Measurements from ENCODE around the gene MIX23. TPM values are rescaled to one million over a fixed set of nuclear protein-coding genes. Genes with fewer than 3 reads are reported as not detected.

MIX23 gene
- total RNA-seq, 1 experiment from 2014 or later = 94.4 TPM

- Mint-ChIP-seq H3K9me3 (ENCODE audit: unreplicated experiment) (no peaks in the 10 kb centered on the region), H3K4me1 (ENCODE audit: insufficient read depth, unreplicated experiment) (peaks cover 21% of the 10 kb centered on the region), H3K4me3 (ENCODE audit: unreplicated experiment) (no peak overlapping the region), H3K27me3 (ENCODE audit: insufficient read depth, unreplicated experiment) (no peaks in the 10 kb centered on the region), H3K27ac (ENCODE audit: low read depth, unreplicated experiment) (no peak overlapping the region), H3K36me3 (ENCODE audit: insufficient read depth, unreplicated experiment) (peaks cover 38% of the 10 kb centered on the region)
- ChIA-PET CTCF (interaction anchor here (0.6 to 7.9 kb wide), 7 partner anchors 25 to 256 kb away, joined by 3 to 165 read pairs (median 4); partner anchors contain the start of gene MIX23), POLR2A (interaction anchor here (0.7 to 11.3 kb wide), 6 partner anchors 25 to 65 kb away, joined by 3 to 89 read pairs (median 4); partner anchors contain the start of genes FAM162A and MIX23)
- intact Hi-C loops (cut with micrococcal nuclease) = loop anchor here (2.0 kb wide), 1 partner anchor 99 kb away; no protein-coding TSS in a partner anchor
- BruUV-seq (replicated peaks) = no TSS peak
- no peak for TF ChIP-seq CTCF (IDR thresholded peaks at IDR 0.05; ENCODE audit: unreplicated experiment)
- DNase-seq (ENCODE audit: unreplicated experiment) = no peak
Observed at GRCh38 chr3:122357828-122358702, 25.0 kb downstream of the MIX23 start.

GRCh38 chr3:122356402-122356801 is 26.6 kb downstream of the MIX23 start:
- Mint-ChIP-seq H3K27me3 (ENCODE audit: insufficient read depth, unreplicated experiment) (no peaks in the 10 kb centered on the region), H3K9me3 (ENCODE audit: unreplicated experiment) (no peaks in the 10 kb centered on the region), H3K27ac (ENCODE audit: low read depth, unreplicated experiment) (no peak overlapping the region), H3K4me1 (ENCODE audit: insufficient read depth, unreplicated experiment) (peaks cover 26% of the 10 kb centered on the region), H3K36me3 (ENCODE audit: insufficient read depth, unreplicated experiment) (peaks cover 22% of the 10 kb centered on the region), H3K4me3 (ENCODE audit: unreplicated experiment) (no peak overlapping the region)
- peak; percentile 81 for DNase-seq (ENCODE audit: unreplicated experiment)
- peak; percentile 50 for TF ChIP-seq CTCF (IDR thresholded peaks at IDR 0.05; ENCODE audit: unreplicated experiment)
- TSS peak; percentile 22 for BruUV-seq (replicated peaks)
- ChIA-PET CTCF (interaction anchor here (0.6 to 7.9 kb wide), 20 partner anchors 9 to 796 kb away, joined by 3 to 165 read pairs (median 4); partner anchors contain the start of gene CSTA), POLR2A (interaction anchor here (1.0 to 11.3 kb wide), 6 partner anchors 26 to 49 kb away, joined by 3 to 89 read pairs (median 4); partner anchors contain the start of genes CSTA, FAM162A and MIX23)
- intact Hi-C loops (cut with micrococcal nuclease) = loop anchor here (1.0 to 2.0 kb wide), 4 partner anchors 50 to 810 kb away; no protein-coding TSS in a partner anchor

GRCh38 chr3:122355612-122356011 is 27.4 kb downstream of the MIX23 start:
- ChIA-PET POLR2A (interaction anchor here (1.3 to 11.3 kb wide), 5 partner anchors 27 to 49 kb away, joined by 3 to 89 read pairs (median 5); partner anchors contain the start of genes CSTA and MIX23), CTCF (interaction anchor here (0.6 to 7.9 kb wide), 15 partner anchors 8 to 360 kb away, joined by 3 to 165 read pairs (median 4); partner anchors contain the start of gene CSTA)
- Mint-ChIP-seq H3K27ac (ENCODE audit: low read depth, unreplicated experiment) (no peak overlapping the region), H3K4me3 (ENCODE audit: unreplicated experiment) (no peak overlapping the region), H3K27me3 (ENCODE audit: insufficient read depth, unreplicated experiment) (no peaks in the 10 kb centered on the region), H3K4me1 (ENCODE audit: insufficient read depth, unreplicated experiment) (peaks cover 26% of the 10 kb centered on the region), H3K36me3 (ENCODE audit: insufficient read depth, unreplicated experiment) (peaks cover 22% of the 10 kb centered on the region), H3K9me3 (ENCODE audit: unreplicated experiment) (no peaks in the 10 kb centered on the region)
- no TSS peak for BruUV-seq (replicated peaks)
- intact Hi-C loops (cut with micrococcal nuclease) = loop anchor here (1.0 to 2.0 kb wide), 4 partner anchors 49 to 809 kb away; no protein-coding TSS in a partner anchor
- no peak for DNase-seq (ENCODE audit: unreplicated experiment)
- TF ChIP-seq CTCF (IDR thresholded peaks at IDR 0.05; ENCODE audit: unreplicated experiment) = no peak
